Brain microvascular endothelial cell (primary cell): Measurements from ENCODE around the gene NME1.

Source experiments
- DNase-seq: peaks from one replicate; pipeline ENCODE4 v3.0.0-alpha.2; 2020
- H3K27ac ChIP-seq: fragments of 250-450 bp; sonication (Bioruptor Pico); 2 replicates; pipeline ENCODE4 v1.5.1; 2020; ENCODE audit warnings: mild to moderate bottlenecking, moderate library complexity
- H3K27me3 ChIP-seq: fragments of 250-450 bp; sonication (Bioruptor Pico); replicated peaks from 2 replicates; pipeline ENCODE4 v1.5.1; 2020; ENCODE audit warnings: mild to moderate bottlenecking
- H3K36me3 ChIP-seq: fragments of 250-450 bp; sonication (Bioruptor Pico); replicated peaks from 2 replicates; pipeline ENCODE4 v1.5.1; 2020; ENCODE audit warnings: mild to moderate bottlenecking
- H3K4me3 ChIP-seq: 2 replicates; pipeline ENCODE4 v1.5.1; 2011; ENCODE audit warnings: low read depth, mild to moderate bottlenecking, control low read depth, low read length, moderate library complexity
- in situ Hi-C: cut with HindIII; loops from 2 replicates; pipeline ENCODE4 v1.10.0; 2017; ENCODE audit warnings: low sequenced_read_pairs, low pct_ligation_motif_present
- TF ChIP-seq, protein P1 (sequence below): IDR thresholded peaks from 2 replicates; pipeline ENCODE4 v1.5.1; 2011; ENCODE audit warnings: low read depth, mild to moderate bottlenecking, moderate library complexity, low read length, control low read depth, inconsistent platforms; ENCODE audit errors: missing control alignments

The NME1 gene

DNA sequence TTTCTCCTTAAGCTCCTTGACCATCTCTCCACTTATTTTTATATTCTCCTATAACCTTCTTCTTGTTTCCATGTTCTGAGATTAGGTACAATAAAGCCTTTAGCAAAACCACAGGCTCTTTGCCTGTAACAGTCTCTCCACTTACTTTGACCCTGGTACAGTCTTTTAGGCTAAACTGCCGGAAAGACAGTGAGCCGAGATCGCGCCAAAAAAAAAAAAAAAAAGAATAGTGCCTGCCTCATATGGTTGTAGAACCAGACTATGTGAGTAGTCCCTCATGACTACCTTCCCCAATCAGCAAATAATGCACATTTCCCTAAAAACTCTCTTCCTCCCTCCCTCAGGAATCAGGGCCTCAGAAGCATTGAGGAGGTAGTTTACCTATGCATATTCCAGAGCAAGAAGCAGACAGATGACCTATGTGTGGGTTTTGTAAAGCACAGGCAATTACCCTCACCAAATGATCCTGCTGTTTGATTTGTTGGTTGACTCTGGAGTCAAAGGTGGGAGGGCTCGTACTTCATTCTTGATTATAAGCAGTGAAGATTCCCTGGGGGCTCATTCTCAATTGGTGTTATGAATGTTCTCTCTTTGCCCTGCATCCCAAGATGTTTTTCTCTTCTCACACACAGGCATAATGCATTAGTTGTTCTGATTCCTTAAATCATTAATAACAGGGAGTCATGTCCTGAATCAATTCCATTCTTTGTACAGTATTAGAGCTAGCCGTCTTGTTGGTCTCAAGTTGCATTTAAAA is 8.9 kb upstream of the NME1 start:
- Histone ChIP-seq H3K36me3 (no peaks in the 10 kb centered on the region), H3K27ac (no peak overlapping the region), H3K27me3 (no peaks in the 10 kb centered on the region), H3K4me3 (no peak overlapping the region)
- TF ChIP-seq, protein P1, sequence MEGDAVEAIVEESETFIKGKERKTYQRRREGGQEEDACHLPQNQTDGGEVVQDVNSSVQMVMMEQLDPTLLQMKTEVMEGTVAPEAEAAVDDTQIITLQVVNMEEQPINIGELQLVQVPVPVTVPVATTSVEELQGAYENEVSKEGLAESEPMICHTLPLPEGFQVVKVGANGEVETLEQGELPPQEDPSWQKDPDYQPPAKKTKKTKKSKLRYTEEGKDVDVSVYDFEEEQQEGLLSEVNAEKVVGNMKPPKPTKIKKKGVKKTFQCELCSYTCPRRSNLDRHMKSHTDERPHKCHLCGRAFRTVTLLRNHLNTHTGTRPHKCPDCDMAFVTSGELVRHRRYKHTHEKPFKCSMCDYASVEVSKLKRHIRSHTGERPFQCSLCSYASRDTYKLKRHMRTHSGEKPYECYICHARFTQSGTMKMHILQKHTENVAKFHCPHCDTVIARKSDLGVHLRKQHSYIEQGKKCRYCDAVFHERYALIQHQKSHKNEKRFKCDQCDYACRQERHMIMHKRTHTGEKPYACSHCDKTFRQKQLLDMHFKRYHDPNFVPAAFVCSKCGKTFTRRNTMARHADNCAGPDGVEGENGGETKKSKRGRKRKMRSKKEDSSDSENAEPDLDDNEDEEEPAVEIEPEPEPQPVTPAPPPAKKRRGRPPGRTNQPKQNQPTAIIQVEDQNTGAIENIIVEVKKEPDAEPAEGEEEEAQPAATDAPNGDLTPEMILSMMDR = no peak
- in situ Hi-C loops = no loop called here
- no peak for DNase-seq

DNA sequence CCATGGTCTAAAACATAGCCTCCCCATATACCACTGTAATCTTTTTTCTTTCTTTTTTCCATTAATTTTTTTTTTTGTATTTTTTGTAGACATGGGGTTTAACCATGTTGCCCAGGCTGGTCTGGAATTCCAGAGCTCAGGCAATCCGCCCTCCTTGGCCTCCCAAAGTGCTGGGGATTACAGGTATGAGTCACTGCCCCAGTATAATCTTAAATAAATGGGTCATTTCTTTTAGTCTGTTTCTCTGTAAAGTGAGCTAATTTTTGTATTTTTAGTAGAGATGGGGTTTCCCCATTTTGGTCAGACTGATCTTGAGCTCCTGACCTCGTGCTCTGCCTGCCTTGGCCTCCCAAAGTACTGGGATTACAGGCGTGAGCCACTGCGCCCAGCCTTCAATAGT is 5.7 kb upstream of the NME1 start:
- no peak for DNase-seq
- no peaks in the 10 kb centered on the region for H3K36me3 ChIP-seq
- TF ChIP-seq, protein P1 = no peak

DNA sequence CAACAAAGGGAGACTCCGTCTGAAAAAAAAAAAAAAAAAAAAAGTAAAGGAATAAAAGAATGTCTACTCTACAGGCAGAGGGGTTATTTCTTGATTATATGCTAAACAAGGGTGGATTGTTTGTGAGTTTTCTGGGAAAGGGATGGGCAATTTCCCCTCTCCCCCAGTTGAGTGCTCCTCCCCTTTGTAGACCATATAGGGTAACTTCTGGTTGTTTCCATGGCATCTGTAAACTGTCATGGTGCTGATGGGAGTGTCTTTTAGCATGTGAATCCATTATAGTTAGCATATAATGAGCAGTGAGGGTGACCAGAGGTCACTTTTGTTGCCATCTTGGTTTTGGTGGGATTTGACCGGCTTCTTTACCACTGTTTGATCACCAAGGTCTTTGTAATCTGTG is 4.2 kb upstream of the NME1 start:
- Histone ChIP-seq H3K36me3 (no peaks in the 10 kb centered on the region), H3K27ac (no peak overlapping the region), H3K27me3 (no peaks in the 10 kb centered on the region), H3K4me3 (no peak overlapping the region)
- TF ChIP-seq, protein P1 = no peak
- no peak for DNase-seq
- in situ Hi-C loops = no loop called here

More for the DNA sequence above, 5.7 kb upstream of the NME1 start:
- H3K27ac ChIP-seq = no peak overlapping the region
- H3K4me3 ChIP-seq = no peak overlapping the region
- no peaks in the 10 kb centered on the region for H3K27me3 ChIP-seq
- in situ Hi-C loops = no loop called here

DNA sequence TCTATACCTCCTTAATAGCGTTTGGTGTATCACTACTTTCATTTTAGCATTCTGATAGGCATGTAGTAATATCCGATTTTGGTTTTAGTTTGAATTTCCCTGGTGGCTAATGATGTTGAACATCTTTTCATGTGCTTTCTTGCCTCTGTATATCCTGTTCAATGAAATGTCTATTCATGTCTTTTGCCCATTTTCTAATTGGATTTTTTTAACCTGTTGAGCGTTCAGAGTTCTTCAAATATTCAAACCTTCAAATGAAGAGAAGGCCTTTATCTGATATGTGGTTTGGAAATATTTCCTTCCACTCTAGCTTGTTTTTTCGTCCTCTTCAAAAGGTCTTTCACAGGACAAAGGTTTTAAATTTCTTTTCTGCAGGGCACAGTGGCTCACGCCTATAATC is 2.4 kb upstream of the NME1 start:
- TF ChIP-seq, protein P1 = no peak
- no peak overlapping the region for H3K27ac ChIP-seq
- H3K36me3 ChIP-seq = peaks cover 3% of the 10 kb centered on the region
- H3K4me3 ChIP-seq = no peak overlapping the region
- DNase-seq = no peak
- no peaks in the 10 kb centered on the region for H3K27me3 ChIP-seq
- in situ Hi-C loops = no loop called here

DNA sequence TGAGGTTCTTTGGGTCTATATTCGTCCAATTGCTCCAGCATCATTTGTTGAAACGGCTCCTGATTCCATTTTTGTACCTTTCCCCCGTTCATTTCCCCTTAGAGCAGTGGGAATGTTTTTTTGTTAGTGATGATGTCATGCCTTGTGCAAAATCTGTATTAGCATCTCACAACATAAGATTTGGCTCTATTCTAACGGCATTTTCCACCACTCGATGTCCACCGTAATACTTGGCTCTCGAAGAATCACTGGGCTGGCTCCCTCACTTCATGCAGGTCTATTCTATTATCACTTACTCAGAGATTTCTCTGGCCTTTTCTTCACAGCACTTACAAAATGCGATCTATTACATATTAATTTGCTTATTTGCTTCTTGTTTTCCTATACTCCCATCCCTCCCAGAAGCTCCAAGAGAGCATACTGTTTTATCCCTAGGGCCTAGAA is 571 bp upstream of the NME1 start:
- TF ChIP-seq, protein P1 = no peak
- DNase-seq = no peak
- H3K27ac ChIP-seq = peak overlapping the region; percentile 73
- peaks cover 13% of the 10 kb centered on the region for H3K36me3 ChIP-seq
- in situ Hi-C loops = no loop called here
- no peaks in the 10 kb centered on the region for H3K27me3 ChIP-seq
- peak overlapping the region; percentile 37 for H3K4me3 ChIP-seq

DNA sequence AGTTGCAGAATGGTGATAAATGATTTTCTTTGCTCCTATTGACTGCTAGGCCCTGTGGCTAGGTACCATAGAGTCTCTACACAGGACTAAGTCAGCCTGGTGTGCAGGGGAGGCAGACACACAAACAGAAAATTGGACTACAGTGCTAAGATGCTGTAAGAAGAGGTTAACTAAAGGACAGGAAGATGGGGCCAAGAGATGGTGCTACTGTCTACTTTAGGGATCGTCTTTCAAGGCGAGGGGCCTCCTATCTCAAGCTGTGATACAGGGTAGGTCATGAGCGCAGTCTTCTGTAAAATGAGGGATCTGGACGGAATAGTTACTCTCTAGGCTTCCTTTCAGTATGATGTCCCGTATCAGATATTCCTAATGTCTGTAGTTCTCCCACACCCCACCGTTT is 817 bp downstream of the NME1 start:
- Histone ChIP-seq H3K27ac (peak overlapping the region; percentile 75), H3K27me3 (no peaks in the 10 kb centered on the region), H3K4me3 (peak overlapping the region; percentile 95), H3K36me3 (peaks cover 22% of the 10 kb centered on the region)
- TF ChIP-seq, protein P1 = no peak
- DNase-seq = no peak
- in situ Hi-C loops = no loop called here
